Urothelium cell line (cell line): Measurements from ENCODE around the gene HEMGN.
"Not testable (repeated sequence)": the region's sequence is repeated elsewhere in the genome, so short reads cannot be mapped to it uniquely, and the experiment has no call there.

Experiments used
- DNase-seq: peaks from one replicate; pipeline ENCODE4 v3.0.0; 2011; ENCODE audit warnings: low spot score, mixed read lengths
- FAIRE-seq: peaks from 2 replicates; lab custom pipeline; 2011; peaks lifted over from hg19 to GRCh38; lab: Jason Lieb, UNC

Gene HEMGN

GRCh38 chr9:97938081-97938644, at the start of gene HEMGN:
TSS of gene HEMGN (minus strand) at chr9:97938172. CDS start at chr9:97938136, 36 bp downstream.
- FAIRE-seq (no peak), DNase-seq (no peak)

- no peak for FAIRE-seq
- DNase-seq: no peak
Measured at GRCh38 chr9:97987487-97987886, 49.5 kb upstream of the HEMGN start.

- no peak for FAIRE-seq
- DNase-seq: peak; percentile 18
Measured at GRCh38 chr9:97985058-97985861, 47.3 kb upstream of the HEMGN start.

GRCh38 chr9:97984188-97985057, 46.5 kb upstream of the HEMGN start:
- FAIRE-seq (no peak), DNase-seq (peak; percentile 75)

- DNase-seq (peak; percentile 70), FAIRE-seq (no peak)
Measured at GRCh38 chr9:97983589-97984187, 45.7 kb upstream of the HEMGN start.

GRCh38 chr9:97982683-97983588, 45.0 kb upstream of the HEMGN start, which contains the start of gene ANP32B:
TSS of gene ANP32B (plus strand) at chr9:97983341. CDS start at chr9:97983556, 215 bp downstream.
- peak; percentile 44 for FAIRE-seq

GRCh38 chr9:97981846-97982682, 44.1 kb upstream of the HEMGN start:
- no peak for FAIRE-seq
- DNase-seq: no peak

More at GRCh38 chr9:97982683-97983588, 45.0 kb upstream of the HEMGN start, which contains the start of gene ANP32B:
- peak; percentile 94 for DNase-seq

- FAIRE-seq: no peak
- DNase-seq: no peak
Measured at GRCh38 chr9:97980918-97981845, 43.2 kb upstream of the HEMGN start.

- no peak for DNase-seq
- no peak for FAIRE-seq
Measured at GRCh38 chr9:97980479-97980803, 42.5 kb upstream of the HEMGN start.

- FAIRE-seq (no peak), DNase-seq (no peak)
Measured at GRCh38 chr9:97979788-97980478, 42.0 kb upstream of the HEMGN start.

GRCh38 chr9:97978371-97979130, 40.6 kb upstream of the HEMGN start:
- no peak for FAIRE-seq
- no peak for DNase-seq

- not testable (repeated sequence) for FAIRE-seq, DNase-seq
Measured at GRCh38 chr9:97976633-97977032, 38.7 kb upstream of the HEMGN start.

- FAIRE-seq: no peak
- no peak for DNase-seq
Measured at GRCh38 chr9:97975376-97975775, 37.4 kb upstream of the HEMGN start.

- DNase-seq (no peak), FAIRE-seq (no peak)
Measured at GRCh38 chr9:97972753-97973152, 34.8 kb upstream of the HEMGN start.

GRCh38 chr9:97970165-97970564, 32.2 kb upstream of the HEMGN start:
- DNase-seq (no peak), FAIRE-seq (no peak)

GRCh38 chr9:97969014-97969413, 31.0 kb upstream of the HEMGN start:
- no peak for FAIRE-seq

GRCh38 chr9:97966493-97966892, 28.5 kb upstream of the HEMGN start:
- no peak for FAIRE-seq
- no peak for DNase-seq

More at GRCh38 chr9:97969014-97969413, 31.0 kb upstream of the HEMGN start:
- DNase-seq: no peak
